GM20431 (cell line): ENCODE data around the gene DAGLB.
"Not testable (repeated sequence)": the region's sequence is repeated elsewhere in the genome, so short reads cannot be mapped to it uniquely, and the experiment has no call there.

Experiments used
- in situ Hi-C: fragments of 300-500 bp; cut with MseI, MboI; formaldehyde crosslinking; loops from one replicate; pipeline ENCODE4 v1.15.0; 2020; ENCODE audit warnings: low sequenced_read_pairs; ENCODE audit not compliant: unreplicated experiment

Gene DAGLB

DNA sequence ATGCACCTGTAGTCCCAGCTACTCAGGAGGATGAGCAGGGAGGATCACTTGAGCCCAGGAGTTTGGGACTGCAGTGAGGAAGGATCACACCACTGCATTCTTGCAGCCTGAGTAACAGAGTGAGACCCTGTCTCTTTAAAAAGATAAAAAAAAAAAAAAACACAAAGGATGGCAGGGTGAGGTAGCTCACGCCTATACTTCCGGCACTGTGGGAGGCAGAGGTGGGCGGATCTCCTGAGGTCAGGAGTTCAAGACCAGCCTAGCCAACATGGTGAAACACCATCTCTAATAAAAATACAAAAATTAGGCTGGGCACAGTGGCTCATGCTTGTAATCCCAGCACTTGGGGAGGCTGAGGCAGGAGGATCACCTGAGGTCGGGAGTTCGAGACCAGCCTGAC is 15.9 kb upstream of the DAGLB start:
- in situ Hi-C loops = not testable (repeated sequence)

DNA sequence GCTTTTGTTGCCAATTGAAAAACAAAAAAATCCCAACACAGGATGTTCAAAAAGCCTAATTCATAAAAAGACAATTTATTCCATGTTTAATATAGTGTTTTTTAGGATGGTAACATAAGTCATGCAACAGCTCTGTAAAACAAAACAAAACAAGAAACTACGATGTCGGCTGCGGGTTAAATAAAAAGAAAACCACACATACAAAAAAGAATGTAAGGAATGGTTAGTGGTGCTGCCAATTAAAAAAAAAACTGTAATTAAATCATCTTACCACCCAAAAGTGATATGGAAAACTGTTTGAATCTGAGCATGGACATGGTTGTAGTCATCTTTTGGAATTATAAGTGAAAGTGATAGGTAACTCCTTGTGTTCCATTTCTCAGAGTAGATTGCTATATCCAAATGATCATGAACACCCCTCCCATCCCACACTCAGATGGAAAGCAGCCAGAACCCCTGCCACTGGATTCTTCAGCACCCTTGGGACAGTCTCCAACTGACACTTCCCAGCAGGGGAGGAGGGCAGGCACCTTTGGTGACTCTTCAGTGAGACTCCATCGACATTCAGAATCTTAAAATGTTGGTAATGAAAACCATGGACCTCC is 14.3 kb upstream of the DAGLB start:
- in situ Hi-C loops = no loop called here

DNA sequence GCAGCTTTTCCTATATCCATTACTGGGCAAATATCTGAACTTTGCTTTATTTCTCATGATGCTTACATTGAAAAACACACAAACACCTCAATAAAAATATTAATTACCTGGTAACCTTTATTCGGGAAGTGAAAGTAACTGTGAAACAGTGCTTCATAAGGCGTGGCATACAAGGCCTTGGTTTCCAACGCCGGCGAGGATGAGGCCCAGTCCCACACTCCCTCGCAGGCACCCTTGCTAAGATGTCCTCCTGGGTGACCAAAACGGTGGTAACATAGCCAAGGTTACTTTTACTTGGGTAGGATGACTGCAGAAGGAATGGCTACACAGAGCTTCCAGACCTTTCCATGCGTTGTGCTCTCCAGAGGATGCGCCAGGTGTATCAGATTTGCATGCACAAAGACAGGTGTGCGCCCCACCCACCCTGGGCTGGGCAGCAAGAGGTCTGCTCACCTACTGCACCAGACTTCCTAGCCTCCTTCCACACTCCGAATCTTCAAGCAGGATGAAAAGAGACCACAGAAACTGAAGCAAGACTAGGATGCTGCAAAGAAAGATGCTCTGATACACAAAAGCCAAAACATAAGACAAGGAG is 13.3 kb upstream of the DAGLB start:
- in situ Hi-C loops = no loop called here

DNA sequence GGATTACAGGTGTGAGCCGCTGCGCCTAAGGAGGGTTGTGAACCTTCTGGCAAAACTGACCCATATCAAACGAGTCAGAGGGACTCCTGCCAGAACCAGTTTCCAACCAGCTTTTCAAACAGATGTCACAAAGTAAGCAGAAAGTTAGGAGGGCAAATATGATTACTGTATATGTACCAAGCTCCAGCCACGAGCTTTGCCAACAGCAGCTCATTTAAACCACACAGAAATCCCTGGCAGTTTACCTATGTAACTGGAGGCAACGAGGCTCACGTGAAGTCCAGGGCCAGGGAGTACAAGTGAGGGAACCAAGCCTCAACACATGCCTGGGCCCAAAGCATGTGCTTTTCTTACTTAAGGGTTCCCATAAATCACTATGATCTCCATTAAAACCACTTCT is 12.5 kb upstream of the DAGLB start:
- in situ Hi-C loops = no loop called here

DNA sequence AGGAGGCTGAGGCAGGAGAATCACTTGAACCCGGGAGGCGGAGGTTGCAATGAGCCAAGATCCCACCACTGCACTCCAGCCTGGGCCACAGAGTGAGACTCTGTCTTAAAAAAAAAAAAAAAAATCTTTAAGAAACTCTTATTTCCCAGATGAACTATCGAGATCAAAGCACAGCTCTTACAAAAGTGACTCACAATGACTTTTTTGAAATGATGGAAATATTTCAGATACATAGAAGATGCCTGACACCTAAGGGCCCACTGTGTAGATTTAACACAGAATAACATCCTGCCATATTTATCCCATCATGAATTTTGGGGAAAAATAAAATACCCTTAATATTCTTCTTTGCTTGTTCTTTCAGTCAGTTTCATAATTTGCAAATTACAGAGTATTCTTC is 10.9 kb upstream of the DAGLB start:
- in situ Hi-C loops = not testable (repeated sequence)

DNA sequence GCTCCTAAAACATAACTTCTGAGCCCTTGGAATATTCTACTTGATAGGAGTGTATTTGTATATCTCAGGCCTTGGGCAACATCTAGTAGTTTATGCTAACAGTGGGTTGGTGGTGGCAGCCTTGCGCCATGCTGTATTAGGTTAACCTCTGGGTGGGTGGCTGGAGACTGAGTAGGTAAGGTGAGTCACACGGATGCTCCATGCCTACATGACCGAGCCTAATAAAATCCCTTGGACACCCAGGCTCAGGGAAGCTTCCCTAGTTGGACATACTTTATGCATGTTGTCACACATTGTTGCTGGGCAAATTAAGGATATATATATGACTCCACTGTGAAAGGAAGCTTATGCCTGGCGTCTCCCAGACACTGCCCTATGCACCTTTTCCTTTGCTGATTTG is 6.0 kb upstream of the DAGLB start:
- in situ Hi-C loops = no loop called here

DNA sequence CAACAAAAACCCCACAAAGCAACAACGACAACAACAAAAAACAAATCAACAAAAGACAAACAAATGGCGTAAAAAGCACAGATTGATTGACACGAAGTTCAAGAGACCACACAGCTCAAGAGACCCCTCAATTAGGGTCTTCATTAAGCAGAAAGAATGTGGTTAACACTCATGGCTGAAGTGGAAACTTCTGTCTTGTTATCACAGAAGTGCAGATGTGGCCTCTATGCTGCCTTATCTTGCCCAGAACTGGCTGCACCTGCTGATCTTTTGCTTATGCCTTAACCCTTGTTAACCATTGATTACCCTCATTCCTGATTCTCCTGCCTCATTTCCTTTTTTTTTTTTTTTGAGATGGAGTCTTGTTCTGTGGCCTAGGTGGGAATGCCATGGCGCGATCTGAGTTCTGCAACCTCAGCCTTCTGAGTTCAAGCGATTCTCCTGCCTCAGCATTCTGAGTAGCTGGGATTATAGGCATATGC is 3.5 kb upstream of the DAGLB start:
- in situ Hi-C loops = no loop called here

DNA sequence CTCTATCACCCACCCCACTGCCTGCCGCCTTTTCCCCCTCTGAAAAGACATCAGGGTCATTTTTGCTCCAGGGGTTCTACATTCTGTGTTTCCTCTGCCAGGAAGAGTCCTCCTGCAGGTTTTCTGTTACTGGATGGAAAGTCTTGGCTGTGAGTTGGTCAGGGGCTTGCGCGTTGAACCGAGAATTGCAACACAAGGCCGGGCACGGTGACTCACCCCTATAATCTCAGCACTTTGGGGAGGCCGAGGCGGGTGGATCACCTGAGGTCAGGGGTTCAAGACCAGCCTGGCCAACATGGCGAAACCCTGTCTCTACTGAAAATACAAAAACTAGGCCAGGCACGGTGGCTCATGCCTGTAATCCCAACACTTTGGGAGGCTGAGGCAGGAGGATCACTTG is 2.8 kb upstream of the DAGLB start:
- in situ Hi-C loops = not testable (repeated sequence)

DNA sequence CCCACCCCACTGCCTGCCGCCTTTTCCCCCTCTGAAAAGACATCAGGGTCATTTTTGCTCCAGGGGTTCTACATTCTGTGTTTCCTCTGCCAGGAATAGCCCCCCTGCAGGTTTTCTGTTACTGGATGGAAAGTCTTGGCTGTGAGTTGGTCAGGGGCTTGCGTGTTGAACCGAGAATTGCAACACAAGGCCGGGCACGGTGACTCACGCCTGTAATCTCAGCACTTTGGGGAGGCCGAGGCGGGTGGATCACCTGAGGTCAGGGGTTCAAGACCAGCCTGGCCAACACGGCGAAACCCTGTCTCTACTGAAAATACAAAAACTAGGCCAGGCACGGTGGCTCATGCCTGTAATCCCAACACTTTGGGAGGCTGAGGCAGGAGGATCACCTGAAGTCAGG is 2.1 kb upstream of the DAGLB start:
- in situ Hi-C loops = not testable (repeated sequence)

DNA sequence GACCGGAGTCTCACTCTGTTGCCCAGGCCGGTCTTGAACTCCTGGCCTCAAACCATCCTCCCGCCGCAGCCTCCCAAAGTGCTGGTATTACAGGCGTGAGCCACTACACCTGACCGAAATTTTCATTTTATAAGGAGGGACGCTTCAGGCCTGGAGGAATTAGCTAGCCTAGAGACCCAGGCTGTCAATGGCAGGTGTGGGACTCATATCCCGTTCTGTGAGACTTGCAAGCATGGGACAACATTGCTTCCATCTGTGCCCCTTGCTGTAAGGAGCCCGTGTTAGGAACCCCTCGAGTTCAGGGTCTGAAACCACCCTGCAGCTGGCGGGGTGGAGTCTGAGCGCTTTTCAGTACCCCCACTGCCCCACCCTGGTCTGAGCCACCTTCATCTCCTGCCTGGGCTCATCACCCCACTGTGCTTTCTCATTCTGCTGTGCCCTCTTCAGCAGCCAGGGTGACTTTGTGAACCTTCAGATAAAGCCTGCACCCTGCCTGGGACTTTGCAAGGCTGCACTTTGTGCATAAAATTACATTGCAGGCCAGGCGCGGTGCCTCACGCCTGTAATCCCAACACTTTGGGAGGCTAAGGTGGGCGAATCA is 1.3 kb upstream of the DAGLB start:
- in situ Hi-C loops = no loop called here

DNA sequence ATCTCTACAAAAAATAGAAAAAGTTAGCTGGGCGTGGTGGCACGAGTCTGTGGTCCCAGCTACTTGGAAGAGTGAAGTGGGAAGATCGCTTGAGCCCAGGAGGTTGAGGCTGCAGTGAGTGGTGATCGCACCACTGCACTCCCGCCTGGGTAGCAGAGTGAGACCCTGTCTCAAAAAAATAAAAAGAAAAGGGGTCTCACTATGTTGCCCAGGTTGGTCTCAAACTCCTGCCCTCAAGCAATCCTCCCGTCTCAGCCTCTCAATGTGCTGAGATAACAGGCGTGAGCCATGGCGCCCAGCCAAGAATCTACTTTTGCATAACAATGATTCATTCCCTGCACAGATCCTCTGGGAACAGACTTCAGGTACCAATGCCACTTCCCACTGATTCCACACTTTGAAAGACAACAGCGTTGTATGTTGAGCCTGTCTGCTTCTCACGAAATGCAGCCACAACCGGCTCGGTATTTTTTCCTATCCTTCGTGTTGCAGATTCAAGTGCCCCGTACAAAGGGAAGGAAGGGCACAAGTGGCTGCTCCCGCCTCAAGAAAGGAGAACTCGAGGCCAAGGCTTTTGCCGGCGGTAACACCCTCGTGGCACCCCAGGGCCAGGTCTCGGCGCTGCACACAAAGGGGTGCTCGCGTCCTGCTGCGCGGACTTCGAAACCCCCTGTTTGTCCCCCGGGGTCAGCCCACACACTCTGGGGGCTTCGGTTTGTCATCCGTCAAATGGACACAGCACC is 745 bp downstream of the DAGLB start:
- in situ Hi-C loops = no loop called here

DNA sequence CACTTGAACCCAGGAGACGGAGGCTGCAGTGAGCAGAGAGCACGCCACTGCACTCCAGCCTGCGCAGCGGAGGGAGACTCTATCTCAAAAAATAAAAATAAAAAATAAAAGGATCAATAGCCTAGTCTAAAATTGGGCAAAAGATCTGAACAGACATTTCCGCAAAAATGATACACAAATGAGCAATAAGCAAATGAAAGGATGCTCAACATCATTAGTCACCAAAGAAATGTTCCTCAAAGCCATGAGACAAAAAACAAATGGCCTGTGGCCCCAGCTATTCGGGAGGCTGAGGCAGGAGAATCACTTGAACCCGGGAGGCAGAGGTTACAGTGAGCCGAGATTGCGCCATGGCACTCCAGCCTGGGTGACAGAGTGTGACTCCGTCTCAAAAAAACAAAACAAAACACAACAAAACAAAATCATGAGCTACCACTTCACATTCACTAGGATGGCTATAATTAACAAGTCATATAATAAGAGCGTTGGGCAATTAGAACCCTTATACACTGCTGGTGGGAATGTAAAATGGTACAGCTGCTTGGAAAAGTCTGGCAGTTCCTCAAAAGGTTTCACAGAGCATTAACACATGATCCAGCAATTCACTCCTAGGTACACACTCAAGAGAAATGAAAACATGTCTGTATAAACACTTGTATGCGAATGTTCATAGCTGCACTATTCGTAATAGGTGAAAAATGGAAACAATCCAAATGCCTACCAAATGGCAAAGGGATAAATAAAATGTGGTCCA is 3.1 kb downstream of the DAGLB start:
- in situ Hi-C loops = no loop called here

DNA sequence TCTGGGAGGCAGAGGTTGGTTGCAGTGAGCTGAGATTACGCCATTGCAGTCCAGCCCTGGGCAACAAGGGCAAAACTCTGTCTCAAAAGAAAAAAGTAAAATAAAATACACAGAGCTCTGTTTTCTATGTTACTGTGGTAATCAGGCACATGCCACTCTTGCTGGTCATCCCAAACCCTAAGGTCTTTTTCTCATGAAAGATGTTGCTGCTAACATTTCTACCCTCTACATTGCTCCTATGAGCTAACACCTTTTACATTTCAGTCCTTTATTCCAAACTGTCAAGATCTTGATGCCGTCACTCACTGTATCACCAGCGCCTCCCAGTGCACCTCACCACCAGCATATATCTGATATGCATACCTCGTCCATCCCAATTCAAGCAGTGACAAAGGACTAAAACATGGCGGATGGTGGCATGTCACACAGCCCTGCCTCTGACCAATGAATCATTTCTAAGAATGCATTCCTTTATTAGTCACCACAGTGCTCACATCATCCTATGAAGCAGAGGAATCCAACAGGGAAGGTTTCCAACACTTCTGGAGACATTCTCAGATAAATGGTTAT is 4.3 kb downstream of the DAGLB start:
- in situ Hi-C loops = no loop called here

DNA sequence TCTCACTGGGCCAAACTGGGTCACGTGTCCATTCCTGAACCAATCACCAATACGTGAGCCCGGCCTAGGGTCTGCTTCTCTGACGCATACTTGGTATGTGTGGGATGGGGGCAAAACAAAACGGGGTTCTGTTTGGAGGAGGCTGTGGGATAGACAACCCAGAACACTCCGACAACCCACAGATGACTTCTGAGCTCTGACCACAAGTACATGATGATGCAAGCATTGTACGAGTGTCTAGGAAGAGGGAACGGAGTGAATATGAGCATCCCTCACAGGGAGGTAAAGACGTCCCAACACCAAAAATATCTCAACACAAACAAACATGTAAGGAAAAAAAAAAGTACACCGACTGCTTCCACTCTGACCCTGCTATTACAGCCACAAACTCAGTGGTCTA is 5.6 kb downstream of the DAGLB start:
- in situ Hi-C loops = no loop called here

DNA sequence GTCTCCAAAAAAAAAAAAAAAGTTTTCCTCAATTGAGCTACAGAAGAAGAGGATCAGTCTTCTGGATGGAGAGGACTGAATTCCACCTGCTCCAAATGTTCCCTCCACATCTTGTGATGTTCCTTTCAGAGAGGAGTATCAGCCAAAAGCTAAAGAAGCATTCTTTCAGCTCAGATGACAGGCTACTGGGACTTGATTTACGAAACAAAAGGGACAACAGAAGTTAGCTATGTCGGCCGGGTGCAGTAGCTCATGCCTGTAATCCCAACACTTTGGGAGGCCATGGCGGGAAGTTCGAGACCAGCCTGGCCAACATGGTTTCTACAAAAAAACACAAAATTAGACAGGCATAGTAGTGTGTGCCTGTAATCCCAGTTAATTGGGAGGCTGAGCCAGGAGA is 7.4 kb downstream of the DAGLB start:
- in situ Hi-C loops = no loop called here

DNA sequence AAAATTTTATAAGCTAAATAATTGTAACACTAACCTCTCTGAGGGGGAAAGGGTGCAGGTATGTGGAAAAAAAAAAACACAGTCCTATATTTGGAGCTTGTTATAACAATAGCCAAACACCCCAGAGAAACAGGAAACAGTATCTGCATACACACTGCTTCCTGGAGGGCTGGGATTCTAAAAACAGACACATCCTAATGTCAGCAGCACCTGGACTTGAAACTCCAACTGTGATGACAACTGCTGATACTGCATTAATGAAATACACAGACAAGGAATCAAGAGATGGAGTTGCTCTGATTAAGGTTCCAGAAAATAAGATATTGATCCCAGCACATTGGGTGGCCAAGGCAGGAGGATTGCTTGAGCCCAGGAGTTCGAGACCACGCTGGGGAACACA is 9.3 kb downstream of the DAGLB start:
- in situ Hi-C loops = no loop called here

DNA sequence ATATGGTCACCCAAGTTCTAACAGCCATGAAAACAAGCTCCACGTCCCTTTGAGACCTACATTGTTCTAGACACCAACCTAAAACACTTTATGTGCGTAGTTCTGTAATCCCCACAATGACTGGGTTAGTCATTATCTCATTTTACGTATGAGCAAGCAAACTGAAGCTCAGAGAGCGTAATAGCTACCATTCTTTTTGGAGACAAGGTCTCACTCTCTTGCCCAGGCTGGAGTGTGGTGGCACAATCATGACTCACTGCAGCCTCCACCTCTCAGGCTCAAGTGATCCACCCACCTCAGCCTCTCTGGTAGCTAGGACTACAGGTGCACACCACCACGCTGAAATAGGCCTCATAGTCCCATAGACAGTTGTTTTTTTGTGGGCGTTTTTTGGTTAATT is 10.5 kb downstream of the DAGLB start:
- in situ Hi-C loops = no loop called here

DNA sequence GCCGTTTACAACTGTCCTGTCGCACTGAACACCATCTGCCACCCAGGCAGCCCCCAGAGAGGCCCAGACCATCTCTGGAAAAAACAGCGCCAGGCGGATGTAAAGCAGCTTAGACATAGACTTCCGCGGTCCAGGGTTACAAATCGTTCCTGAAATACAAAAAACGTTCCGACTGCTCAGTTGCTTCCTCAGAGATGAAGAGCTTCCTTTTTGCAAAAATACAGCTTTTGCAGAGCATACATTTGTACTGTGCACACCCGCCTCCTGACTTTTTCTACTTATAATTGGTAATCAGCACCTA is 11.4 kb downstream of the DAGLB start:
- in situ Hi-C loops = no loop called here

DNA sequence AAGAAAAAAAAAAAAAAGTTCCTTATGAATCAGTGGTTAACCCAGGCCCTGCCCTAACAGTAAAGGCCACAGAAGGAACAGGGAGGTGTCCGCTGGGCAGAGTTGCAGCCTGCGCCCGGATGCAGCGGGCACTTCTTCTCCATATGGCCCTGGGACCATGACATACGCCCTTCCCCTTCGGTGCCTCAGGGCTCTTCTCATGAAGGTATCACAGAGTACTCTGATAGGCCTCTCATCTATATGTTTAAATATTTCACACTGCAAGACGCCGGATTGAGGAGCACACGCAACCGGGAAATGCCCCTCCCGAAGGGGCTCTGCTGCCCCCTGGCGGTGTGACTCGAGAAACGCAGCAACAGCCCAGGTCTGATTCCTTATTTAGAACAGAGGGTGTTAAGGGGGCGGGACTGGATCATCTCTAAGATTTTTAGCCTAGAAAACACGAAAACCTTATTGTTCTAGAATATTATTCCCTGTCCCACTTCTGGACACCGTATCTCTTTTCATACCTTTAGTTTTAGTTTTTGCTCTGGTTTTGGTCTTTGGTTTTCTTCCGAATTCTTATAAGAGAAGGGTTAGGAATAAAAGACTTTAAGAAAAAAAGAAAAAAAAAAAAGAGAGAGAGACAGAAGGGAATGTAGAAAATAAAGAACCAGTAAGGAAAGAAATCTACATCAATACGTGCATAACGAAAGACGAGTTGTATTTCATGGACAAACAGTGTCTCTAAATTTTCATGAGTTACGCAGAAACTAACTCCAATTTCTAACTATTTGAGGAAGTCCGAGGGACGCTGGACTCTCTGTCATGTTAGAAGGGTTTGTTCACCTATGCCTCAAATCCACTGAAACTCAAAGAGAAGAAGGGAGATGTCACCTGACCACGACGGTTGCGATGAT is 12.0 kb downstream of the DAGLB start:
- in situ Hi-C loops = no loop called here
